Measurements from ENCODE around the gene MRPL14. TPM values are rescaled to one million over a fixed set of nuclear protein-coding genes. Genes with fewer than 3 reads are reported as not detected.

Gene MRPL14
- total and polyA plus RNA-seq, 9 of the 15 experiments (the other 6 are each of a cell fraction or from before 2014, with no cell fraction given), result 126 to 424 (median 165) TPM

DNA sequence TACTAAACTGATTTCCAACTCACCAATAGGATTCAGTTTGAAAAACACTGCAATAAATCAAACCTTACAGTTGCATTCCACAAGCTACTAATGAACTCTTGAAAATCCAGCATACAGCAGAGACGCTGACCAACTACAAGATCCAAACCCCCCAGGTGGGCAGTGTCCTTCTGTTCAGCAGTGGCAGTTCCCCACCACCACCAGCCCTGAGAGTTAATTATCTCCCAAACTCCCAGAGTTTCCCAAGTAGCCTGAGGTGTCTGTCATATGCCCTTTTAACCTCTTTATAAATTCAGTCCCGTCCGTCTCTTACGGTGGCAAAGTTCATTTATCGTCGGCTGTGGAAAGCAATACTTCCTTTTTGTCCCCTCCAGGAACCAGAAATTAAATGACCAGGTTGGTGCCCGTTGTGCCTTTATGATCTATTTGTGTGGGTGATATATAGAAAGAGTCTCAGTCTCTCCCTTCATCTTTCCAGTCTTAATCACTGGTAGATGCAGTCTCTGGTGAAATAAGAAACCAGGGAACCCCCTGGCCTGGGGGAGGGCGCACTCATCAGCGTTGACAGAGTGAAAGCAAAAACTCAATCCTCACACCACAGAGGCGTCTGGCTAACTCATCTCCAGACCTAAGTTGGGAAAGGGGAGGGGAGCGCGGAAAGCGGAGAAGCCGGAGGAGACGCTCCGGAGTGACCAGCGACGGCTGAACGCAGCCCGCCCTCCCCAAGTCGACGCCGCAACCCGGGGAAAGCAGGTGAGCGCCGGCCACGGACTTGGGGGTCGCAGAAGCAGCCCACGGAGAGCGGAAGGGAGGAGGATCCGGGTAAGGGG is 717 bp downstream of the MRPL14 start (continued):
- TF ChIP-seq, protein P1, sequence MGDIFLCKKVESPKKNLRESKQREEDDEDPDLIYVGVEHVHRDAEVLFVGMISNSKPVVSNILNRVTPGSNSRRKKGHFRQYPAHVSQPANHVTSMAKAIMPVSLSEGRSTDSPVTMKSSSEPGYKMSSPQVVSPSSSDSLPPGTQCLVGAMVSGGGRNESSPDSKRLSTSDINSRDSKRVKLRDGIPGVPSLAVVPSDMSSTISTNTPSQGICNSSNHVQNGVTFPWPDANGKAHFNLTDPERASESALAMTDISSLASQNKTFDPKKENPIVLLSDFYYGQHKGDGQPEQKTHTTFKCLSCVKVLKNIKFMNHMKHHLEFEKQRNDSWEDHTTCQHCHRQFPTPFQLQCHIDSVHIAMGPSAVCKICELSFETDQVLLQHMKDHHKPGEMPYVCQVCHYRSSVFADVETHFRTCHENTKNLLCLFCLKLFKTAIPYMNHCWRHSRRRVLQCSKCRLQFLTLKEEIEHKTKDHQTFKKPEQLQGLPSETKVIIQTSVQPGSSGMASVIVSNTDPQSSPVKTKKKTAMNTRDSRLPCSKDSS (IDR thresholded peaks at IDR 0.05; ENCODE audit: low read depth, partially characterized antibody), result no peak
- peak; percentile 44 for TF ChIP-seq NEUROD1 (IDR thresholded peaks at IDR 0.05; ENCODE audit: borderline replicate concordance, low read depth, low read length, partially characterized antibody)
- TF ChIP-seq SIN3B (IDR thresholded peaks at IDR 0.05; ENCODE audit: low read depth), result no peak
- TF ChIP-seq, protein P2, sequence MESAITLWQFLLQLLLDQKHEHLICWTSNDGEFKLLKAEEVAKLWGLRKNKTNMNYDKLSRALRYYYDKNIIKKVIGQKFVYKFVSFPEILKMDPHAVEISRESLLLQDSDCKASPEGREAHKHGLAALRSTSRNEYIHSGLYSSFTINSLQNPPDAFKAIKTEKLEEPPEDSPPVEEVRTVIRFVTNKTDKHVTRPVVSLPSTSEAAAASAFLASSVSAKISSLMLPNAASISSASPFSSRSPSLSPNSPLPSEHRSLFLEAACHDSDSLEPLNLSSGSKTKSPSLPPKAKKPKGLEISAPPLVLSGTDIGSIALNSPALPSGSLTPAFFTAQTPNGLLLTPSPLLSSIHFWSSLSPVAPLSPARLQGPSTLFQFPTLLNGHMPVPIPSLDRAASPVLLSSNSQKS (CRISPR knock-in tag; IDR thresholded peaks at IDR 0.05), result no peak
- TF ChIP-seq, protein P3, sequence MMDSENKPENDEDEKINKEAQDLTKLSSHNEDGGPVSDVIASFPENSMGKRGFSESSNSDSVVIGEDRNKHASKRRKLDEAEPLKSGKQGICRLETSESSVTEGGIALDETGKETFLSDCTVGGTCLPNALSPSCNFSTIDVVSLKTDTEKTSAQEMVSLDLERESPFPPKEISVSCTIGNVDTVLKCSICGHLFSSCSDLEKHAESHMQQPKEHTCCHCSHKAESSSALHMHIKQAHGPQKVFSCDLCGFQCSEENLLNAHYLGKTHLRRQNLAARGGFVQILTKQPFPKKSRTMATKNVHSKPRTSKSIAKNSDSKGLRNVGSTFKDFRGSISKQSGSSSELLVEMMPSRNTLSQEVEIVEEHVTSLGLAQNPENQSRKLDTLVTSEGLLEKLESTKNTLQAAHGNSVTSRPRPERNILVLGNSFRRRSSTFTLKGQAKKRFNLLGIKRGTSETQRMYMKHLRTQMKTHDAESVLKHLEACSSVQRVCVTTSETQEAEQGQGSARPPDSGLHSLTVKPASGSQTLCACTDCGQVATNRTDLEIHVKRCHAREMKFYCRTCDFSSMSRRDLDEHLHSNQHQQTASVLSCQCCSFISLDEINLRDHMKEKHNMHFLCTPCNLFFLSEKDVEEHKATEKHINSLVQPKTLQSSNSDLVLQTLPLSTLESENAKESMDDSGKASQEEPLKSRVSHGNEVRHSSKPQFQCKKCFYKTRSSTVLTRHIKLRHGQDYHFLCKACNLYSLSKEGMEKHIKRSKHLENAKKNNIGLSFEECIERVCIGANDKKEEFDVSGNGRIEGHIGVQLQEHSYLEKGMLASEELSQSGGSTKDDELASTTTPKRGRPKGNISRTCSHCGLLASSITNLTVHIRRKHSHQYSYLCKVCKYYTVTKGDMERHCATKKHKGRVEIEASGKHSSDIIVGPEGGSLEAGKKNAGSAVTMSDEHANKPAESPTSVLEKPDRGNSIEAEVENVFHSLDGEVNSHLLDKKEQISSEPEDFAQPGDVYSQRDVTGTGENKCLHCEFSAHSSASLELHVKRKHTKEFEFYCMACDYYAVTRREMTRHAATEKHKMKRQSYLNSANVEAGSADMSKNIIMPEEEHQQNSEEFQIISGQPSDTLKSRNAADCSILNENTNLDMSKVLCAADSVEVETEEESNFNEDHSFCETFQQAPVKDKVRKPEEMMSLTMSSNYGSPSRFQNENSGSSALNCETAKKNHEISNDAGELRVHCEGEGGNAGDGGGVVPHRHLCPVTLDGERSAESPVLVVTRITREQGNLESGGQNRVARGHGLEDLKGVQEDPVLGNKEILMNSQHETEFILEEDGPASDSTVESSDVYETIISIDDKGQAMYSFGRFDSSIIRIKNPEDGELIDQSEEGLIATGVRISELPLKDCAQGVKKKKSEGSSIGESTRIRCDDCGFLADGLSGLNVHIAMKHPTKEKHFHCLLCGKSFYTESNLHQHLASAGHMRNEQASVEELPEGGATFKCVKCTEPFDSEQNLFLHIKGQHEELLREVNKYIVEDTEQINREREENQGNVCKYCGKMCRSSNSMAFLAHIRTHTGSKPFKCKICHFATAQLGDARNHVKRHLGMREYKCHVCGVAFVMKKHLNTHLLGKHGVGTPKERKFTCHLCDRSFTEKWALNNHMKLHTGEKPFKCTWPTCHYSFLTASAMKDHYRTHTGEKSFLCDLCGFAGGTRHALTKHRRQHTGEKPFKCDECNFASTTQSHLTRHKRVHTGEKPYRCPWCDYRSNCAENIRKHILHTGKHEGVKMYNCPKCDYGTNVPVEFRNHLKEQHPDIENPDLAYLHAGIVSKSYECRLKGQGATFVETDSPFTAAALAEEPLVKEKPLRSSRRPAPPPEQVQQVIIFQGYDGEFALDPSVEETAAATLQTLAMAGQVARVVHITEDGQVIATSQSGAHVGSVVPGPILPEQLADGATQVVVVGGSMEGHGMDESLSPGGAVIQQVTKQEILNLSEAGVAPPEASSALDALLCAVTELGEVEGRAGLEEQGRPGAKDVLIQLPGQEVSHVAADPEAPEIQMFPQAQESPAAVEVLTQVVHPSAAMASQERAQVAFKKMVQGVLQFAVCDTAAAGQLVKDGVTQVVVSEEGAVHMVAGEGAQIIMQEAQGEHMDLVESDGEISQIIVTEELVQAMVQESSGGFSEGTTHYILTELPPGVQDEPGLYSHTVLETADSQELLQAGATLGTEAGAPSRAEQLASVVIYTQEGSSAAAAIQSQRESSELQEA (IDR thresholded peaks at IDR 0.05; ENCODE audit: low read depth), result no peak
- no peak for TF ChIP-seq HIVEP1 (CRISPR knock-in tag; IDR thresholded peaks at IDR 0.05)
- no peak for TF ChIP-seq TRIM28 (IDR thresholded peaks at IDR 0.05)
- no peak; a peak in 1 of 4 replicates for TF ChIP-seq RAD21 (CRISPR knock-in tag; conservative IDR thresholded peaks at IDR 0.05 in 1 of 2, IDR thresholded peaks at IDR 0.05 in 1 of 2)
- no peak for TF ChIP-seq TBL1XR1 (IDR thresholded peaks at IDR 0.05; ENCODE audit: low read length in 2 of 2)
- no peak for TF ChIP-seq NCOA1 (IDR thresholded peaks at IDR 0.05; ENCODE audit: low read depth)
- TF ChIP-seq GTF2E2 (tag; IDR thresholded peaks at IDR 0.05), result no peak
- no peak for TF ChIP-seq NRF1 (conservative IDR thresholded peaks at IDR 0.05 in 1 of 2, IDR thresholded peaks at IDR 0.05 in 1 of 2)
- TF ChIP-seq CSDE1 (IDR thresholded peaks at IDR 0.05), result no peak
- 0 out of 2 replicates have a peak, but pooled peaks have one; percentile 28 for TF ChIP-seq CBFA2T3 (IDR thresholded peaks at IDR 0.05)
- TF ChIP-seq PPARD (CRISPR knock-in tag; IDR thresholded peaks at IDR 0.05), result no peak
- 0 out of 2 replicates have a peak, but pooled peaks have one; percentile 22 for TF ChIP-seq SMARCA5 (IDR thresholded peaks at IDR 0.05)
- no peak for TF ChIP-seq MEF2A (IDR thresholded peaks at IDR 0.05; ENCODE audit: control insufficient read depth, low read depth, low read length)
- 0 out of 4 replicates have a peak, but pooled peaks of 1 of the 2 experiments have one; percentile 32 for TF ChIP-seq ARNT (IDR thresholded peaks at IDR 0.05)

Measured in K562 (cell line).